Stimulated activated CD8-positive, alpha-beta memory T cell treated with anti-CD3 and anti-CD28 coated beads, Interleukin-4, amount 100 ng/mL, for 4 hours (primary cell): ENCODE measurements around the gene E2F2.

ENCODE experiments used
- DNase-seq, 2 donors: peaks; one replicate each; pipeline ENCODE4 v3.0.0-alpha.2; 2020; ENCODE audit warnings: low read depth in 2 of 2, low spot score in 1 of 2

The E2F2 gene

GRCh38 chr1:23485002-23485332 lies 46.1 kb downstream of the E2F2 start:
- no peak for DNase-seq

GRCh38 chr1:23484253-23485001 lies 46.6 kb downstream of the E2F2 start:
- peak; percentile 79 to 82 for DNase-seq

GRCh38 chr1:23483321-23484252 lies 47.4 kb downstream of the E2F2 start, which contains the start of gene ASAP3:
TSS of gene ASAP3 (minus strand) at chr1:23484179. CDS start at chr1:23484133, 46 bp downstream.
- no peak for DNase-seq

GRCh38 chr1:23481904-23482303 lies 49.1 kb downstream of the E2F2 start:
- DNase-seq = no peak

DNA sequence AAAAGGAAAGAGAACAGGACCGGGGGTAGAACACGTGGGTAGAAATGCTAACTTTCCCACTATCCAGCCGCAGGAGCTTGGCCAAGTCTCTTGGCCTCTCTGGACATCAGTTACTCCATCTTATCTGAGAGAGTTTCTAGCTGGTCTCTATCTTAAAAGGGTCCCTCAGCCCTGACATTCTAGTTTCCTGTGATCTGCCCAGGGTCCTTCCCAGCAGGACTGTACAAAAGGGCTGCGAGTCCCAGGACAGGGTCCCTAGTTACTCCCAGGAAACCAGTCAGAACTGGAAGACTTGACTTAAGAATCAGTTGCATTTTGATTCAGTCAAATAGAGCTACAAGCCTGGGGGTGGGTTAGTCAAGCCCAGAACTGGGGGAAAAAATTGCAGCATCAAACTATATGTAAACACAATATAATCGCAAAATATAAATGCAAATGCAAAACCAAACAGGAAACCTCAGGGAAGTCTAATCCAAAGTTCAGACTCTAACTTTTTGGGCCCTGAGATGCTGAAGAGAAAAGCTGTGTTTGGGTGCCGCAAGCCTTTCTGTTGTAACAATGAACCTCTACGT lies 49.9 kb downstream of the E2F2 start:
- no peak for DNase-seq

GRCh38 chr1:23480187-23481025 lies 50.6 kb downstream of the E2F2 start:
- no peak for DNase-seq

- no peak for DNase-seq
Observed at GRCh38 chr1:23479666-23479941, 51.4 kb downstream of the E2F2 start.

GRCh38 chr1:23478896-23479665 lies 52.0 kb downstream of the E2F2 start:
- no peak for DNase-seq

DNA sequence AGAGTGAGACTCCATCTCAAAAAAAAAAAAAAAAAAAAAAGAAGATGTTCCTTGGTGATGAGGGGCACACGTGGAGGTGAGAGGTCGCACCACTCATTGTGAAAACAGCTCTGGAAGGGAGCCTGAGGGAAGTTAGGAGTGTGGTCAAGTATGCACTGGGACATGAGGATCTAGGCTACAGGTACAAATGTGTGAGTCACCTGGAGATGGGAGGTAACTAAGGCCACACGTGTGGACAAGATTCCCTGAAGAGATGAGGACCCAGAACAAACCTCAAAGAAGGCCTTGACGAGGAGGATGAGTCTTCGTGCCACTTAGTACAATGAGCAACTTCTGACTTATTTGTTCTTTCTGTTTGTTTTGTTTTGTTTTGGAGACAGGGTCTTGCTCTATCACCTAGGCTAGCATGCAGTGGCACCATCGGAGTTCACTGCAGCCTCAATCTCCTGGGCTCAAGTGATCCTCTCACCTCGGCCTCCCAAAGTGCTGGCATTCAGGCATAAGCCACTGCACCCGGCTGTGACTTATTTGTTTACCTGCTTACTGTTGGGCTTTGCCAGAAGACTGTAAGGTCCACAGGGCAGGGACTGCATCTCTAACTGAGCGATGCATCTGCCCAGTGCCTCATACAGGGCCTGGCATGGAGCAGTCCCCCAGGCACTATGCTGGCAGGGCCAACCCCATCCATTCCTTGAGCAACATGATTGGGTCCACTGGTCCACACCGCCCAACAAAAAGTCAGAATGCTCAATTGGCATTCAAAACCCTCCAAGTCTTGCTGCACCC lies 53.5 kb downstream of the E2F2 start:
- DNase-seq = no peak

DNA sequence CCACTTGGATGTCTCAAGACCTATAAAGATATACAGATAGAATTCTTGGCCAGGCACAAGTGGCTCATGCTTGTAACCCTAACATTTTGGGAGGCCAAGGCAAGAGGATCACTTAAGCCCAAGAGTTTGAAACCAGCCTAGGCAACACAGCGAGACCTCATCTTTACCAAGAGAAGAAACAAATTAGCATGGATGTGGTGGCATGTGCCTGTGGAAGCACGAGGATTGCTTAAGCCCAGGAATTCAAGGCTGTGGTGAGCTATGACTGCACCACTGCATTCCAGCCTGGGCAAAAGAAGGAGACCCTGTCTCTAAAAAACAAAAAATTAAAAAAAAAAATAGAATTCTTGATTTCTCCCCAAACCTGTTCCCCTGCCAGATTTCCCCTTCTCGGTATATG lies 55.4 kb downstream of the E2F2 start:
- DNase-seq = no peak

- no peak for DNase-seq
Observed at GRCh38 chr1:23475134-23475628, 55.9 kb downstream of the E2F2 start.

- no peak for DNase-seq
Observed at GRCh38 chr1:23473037-23473800, 57.8 kb downstream of the E2F2 start.

- DNase-seq = no peak
Observed at GRCh38 chr1:23472351-23473036, 58.5 kb downstream of the E2F2 start.

GRCh38 chr1:23471473-23472075 lies 59.5 kb downstream of the E2F2 start:
- no peak for DNase-seq

DNA sequence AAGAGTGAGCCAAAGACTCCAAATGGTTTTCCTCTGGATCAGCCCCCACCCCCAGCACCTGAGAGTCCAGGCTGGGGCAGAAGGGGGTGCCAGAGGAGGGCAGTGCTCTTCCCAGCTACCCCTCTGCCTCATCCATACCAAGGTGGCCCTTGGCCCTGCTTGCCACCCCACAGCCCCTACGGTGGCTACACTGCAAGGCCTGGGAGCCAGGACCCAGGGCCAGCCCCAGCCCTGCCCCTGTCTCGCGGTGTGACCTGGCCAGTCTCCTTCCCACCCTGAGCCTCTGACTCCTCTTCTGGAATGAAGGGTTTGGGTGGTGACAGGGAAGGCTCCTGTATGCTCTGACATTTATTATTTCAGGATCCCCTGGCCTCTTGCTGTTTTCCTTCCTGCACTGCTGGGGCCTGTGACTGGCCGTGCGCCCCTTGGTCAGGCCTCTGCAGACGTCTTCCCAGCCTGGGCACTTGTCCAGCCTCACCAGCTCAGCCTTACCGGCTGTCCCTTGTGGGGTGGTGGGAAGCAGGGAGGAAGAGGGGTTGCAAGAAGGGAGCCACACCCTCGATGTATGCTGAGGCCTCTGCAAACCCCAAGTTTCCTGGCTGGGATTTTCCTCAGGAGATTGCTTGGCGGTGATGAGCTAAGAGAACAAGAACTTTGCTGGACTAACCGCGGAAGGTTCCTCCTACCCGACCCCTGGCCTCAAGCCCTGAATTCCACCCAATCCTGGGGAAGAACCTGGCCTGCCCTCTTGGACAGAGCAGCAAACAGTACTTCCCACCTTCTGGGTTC lies 60.6 kb downstream of the E2F2 start:
- no peak for DNase-seq

DNA sequence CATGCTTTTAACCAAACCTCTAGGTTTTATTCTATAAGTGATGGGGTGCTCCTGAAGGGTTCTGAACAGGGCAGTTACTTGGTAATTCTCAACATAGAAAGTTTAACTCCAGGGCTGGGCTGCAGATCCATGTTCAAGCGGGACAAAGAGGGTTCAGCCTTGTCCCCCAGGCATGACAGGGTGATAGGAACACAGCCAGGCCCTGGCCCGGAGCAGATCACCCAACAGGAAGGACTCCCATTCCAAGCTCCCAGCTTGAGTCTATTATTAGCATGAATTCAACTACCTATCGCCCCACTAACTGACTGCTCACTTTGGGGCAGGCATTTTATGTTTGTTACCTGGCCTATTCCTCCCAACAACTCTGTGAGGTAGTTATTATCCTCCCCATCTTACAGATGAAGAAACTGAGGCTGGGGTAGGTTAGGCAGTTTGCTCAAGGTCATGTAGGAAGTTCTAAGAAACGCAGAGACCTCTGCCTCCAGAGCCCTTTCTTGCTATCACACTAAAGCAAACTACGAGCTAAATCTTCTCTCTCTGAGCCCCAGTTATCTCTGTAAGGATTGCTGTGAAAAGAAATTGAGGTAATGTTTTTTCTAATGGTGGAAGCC lies 61.6 kb downstream of the E2F2 start:
- DNase-seq = no peak
